Measurements from ENCODE around the gene PPP2R5C. TPM values are rescaled to one million over a fixed set of nuclear protein-coding genes. Genes with fewer than 3 reads are reported as not detected.

Gene PPP2R5C
- total RNA-seq, 1 experiment from 2014 or later = 93.0 TPM

- H3K14ac ChIP-seq (ENCODE audit: insufficient read depth, low read length) = no peak overlapping the region
- H3K9ac ChIP-seq (ENCODE audit: extremely low read depth, insufficient read length, low read length) = no peak overlapping the region
- H3K9me3 ChIP-seq (ENCODE audit: control insufficient read depth, low read depth, low read length) = no peaks in the 10 kb centered on the region
- no peak overlapping the region for H3T11ph ChIP-seq (ENCODE audit: low read length)
- H3K23ac ChIP-seq (ENCODE audit: insufficient read length, low read depth, low read length) = no peak overlapping the region
- H3K56ac ChIP-seq (ENCODE audit: insufficient read length, low read depth, low read length) = no peak overlapping the region
- H3K18ac ChIP-seq (ENCODE audit: insufficient read length, low read depth, low read length) = no peak overlapping the region
- H3K27ac ChIP-seq (ENCODE audit: insufficient read length, low read depth, low read length) = no peak overlapping the region
- H3K79me2 ChIP-seq (ENCODE audit: insufficient read depth, low read length) = no peaks in the 10 kb centered on the region
- no peak overlapping the region for H3K4me2 ChIP-seq (ENCODE audit: insufficient read depth, insufficient read length, low read length)
- no peaks in the 10 kb centered on the region for H3K23me2 ChIP-seq (ENCODE audit: insufficient read length, low read depth, low read length, poor library complexity, severe bottlenecking)
- Mint-ChIP-seq H3K4me1 (no peaks in the 10 kb centered on the region), H3K27me3 (ENCODE audit: low read depth) (peaks cover 16% of the 10 kb centered on the region), H3K27ac (no peak overlapping the region; a peak in 2 of 7 replicates), H3K36me3 (ENCODE audit: insufficient read depth in 1 of 3, low read depth in 3 of 3) (no peaks in the 10 kb centered on the region; a peak in 1 of 7 replicates), H3K4me3 (no peak overlapping the region), H3K9me3 (no peaks in the 10 kb centered on the region)
- H2BK5ac ChIP-seq (ENCODE audit: insufficient read length, low read length) = no peak overlapping the region
- H2AK5ac ChIP-seq (ENCODE audit: insufficient read length, low read length) = no peak overlapping the region
- H2BK12ac ChIP-seq (ENCODE audit: insufficient read length, low read depth, low read length) = no peak overlapping the region
- no peak overlapping the region for H3K4ac ChIP-seq (ENCODE audit: low read depth, low read length)
- no peaks in the 10 kb centered on the region for H3K4me1 ChIP-seq (ENCODE audit: insufficient read depth, low read length)
- no peak overlapping the region for H2BK20ac ChIP-seq (ENCODE audit: low read depth, low read length, poor library complexity, severe bottlenecking)
- WGBS (ENCODE audit: extremely low coverage, insufficient read length, low lambda C conversion rate) = no CpG with 5 or more reads among the region's 13 CpGs
- H3K27me3 ChIP-seq (ENCODE audit: insufficient read depth, low read length) = no peaks in the 10 kb centered on the region
- H2BK15ac ChIP-seq (ENCODE audit: low read depth, low read length) = no peak overlapping the region
- TF ChIP-seq, protein P1, sequence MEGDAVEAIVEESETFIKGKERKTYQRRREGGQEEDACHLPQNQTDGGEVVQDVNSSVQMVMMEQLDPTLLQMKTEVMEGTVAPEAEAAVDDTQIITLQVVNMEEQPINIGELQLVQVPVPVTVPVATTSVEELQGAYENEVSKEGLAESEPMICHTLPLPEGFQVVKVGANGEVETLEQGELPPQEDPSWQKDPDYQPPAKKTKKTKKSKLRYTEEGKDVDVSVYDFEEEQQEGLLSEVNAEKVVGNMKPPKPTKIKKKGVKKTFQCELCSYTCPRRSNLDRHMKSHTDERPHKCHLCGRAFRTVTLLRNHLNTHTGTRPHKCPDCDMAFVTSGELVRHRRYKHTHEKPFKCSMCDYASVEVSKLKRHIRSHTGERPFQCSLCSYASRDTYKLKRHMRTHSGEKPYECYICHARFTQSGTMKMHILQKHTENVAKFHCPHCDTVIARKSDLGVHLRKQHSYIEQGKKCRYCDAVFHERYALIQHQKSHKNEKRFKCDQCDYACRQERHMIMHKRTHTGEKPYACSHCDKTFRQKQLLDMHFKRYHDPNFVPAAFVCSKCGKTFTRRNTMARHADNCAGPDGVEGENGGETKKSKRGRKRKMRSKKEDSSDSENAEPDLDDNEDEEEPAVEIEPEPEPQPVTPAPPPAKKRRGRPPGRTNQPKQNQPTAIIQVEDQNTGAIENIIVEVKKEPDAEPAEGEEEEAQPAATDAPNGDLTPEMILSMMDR (conservative IDR thresholded peaks at IDR 0.05) = no peak
- H2AFZ ChIP-seq (ENCODE audit: low read length) = no peak overlapping the region
- no peak for DNase-seq
- H4K91ac ChIP-seq (ENCODE audit: insufficient read length, low read depth, low read length) = no peak overlapping the region
- no peaks in the 10 kb centered on the region for H3K79me1 ChIP-seq (ENCODE audit: insufficient read depth, low read depth, low read length, poor library complexity, severe bottlenecking)
- no peak overlapping the region for H4K5ac ChIP-seq (ENCODE audit: insufficient read length, low read depth, low read length)
- H4K20me1 ChIP-seq (ENCODE audit: control insufficient read depth, insufficient read depth, insufficient read length) = no peaks in the 10 kb centered on the region
- H2BK120ac ChIP-seq (ENCODE audit: low read depth, low read length, poor library complexity, severe bottlenecking) = no peak overlapping the region
- no peak overlapping the region for H4K8ac ChIP-seq (replicated peaks; ENCODE audit: insufficient read length, low read depth, low read length)
Measured at GRCh38 chr14:101788016-101788635, 26.6 kb downstream of the PPP2R5C start.
